ENCODE data around the gene TTLL8. TPM values are rescaled to one million over a fixed set of nuclear protein-coding genes. Genes with fewer than 3 reads are reported as not detected.

TTLL8 gene
- total and polyA plus RNA-seq, 2 donors (not counting 3 experiments of a cell fraction or from before 2014, with no cell fraction given) = not detected

DNA sequence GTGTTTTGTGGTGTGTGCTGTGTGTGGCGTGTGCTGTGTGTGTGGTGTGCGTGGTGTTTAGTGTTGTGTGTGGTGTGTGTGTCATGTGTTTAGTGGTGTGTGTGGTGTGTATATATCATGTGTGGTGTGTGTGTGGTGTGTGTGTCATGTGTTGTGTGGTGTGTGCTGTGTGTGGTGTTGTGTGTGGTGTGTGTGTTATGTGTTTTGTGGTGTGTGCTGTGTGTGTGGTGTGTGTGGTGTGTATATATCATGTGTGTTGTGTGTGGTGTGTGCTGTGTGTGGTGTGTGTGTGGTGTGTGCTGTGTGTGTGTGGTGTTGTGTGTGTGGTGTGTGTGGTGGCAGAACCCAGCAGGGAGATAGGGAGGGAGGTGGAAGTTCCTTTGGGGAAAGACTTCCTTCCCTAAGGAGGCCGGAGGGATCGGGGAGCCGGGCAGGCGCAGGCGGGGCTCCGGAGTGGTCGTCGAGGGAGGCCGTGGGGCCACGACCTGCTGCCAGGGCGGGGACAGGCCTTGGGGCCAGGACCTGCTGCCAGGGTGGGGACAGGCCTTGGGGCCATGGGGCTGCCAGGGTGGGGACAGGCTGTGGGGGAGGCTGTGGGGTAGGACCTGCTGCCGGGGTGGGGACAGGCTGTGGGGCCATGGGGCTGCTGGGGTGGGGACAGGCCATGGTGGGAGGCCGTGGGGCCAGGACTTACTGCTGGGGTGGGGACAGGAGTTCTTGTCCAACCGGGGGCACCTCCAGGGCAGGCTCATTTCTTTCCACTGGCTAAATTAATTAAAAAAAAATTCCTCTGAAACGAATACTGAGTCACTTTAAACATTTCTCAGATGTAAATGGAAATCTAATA lies 82.3 kb downstream of the TTLL8 start:
- POLR2A ChIA-PET = no interaction called here
- BruUV-seq (replicated peaks) = no TSS peak
- Histone ChIP-seq H3K9me3 (replicated peaks; ENCODE audit: control insufficient read depth, insufficient read depth, low read length) (no peaks in the 10 kb centered on the region), H3K9me1 (replicated peaks; ENCODE audit: control insufficient read depth, extremely low read depth, insufficient read depth, low read length) (no peaks in the 10 kb centered on the region), H3K27ac (ENCODE audit: insufficient read depth, low read depth, low read length) (no peak overlapping the region), H2AFZ (ENCODE audit: low read depth, low read length) (peak overlapping the region; percentile 4), H3K9ac (replicated peaks; ENCODE audit: extremely low read depth, insufficient read depth, low read length) (no peak overlapping the region), H4K20me1 (replicated peaks; ENCODE audit: control insufficient read depth, extremely low read depth, insufficient read depth, low read length) (no peaks in the 10 kb centered on the region), H3K4me3 (replicated peaks in 1 of 3; ENCODE audit: insufficient read depth in 1 of 3, low read depth in 1 of 3, low read length in 3 of 3) (no peak overlapping the region), H3K27me3 (ENCODE audit: control insufficient read depth in 2 of 2, insufficient read depth in 2 of 2, low read length in 2 of 2) (no peaks in the 10 kb centered on the region), H3K4me1 (ENCODE audit: control insufficient read depth, extremely low read depth, insufficient read depth, low read length) (peaks cover 5% of the 10 kb centered on the region), H3K79me2 (ENCODE audit: control insufficient read depth, insufficient read depth, low read length) (no peaks in the 10 kb centered on the region), H3K4me2 (ENCODE audit: insufficient read depth, low read length) (no peak overlapping the region), H3K36me3 (ENCODE audit: control insufficient read depth in 2 of 2, extremely low read depth in 1 of 2, insufficient read depth in 2 of 2, low read length in 2 of 2) (no peaks in the 10 kb centered on the region)
- CTCF ChIA-PET = interaction anchor here (1.0 to 1.6 kb wide), 3 partner anchors 14 to 55 kb away, joined by 3 to 8 read pairs (median 3); no protein-coding TSS in a partner anchor
- intact Hi-C loops (cut with micrococcal nuclease) = loop anchor here (10.0 kb wide), 1 partner anchor 229 kb away; the partner anchor contains the start of gene SELENOO
- dilution Hi-C loops (cut with MboI; ENCODE audit: extremely low pct_ligation_motif_present, low sequenced_read_pairs) = no loop called here
- DNase-seq (ENCODE audit: low read depth, low spot score) (no peak), FAIRE-seq (no peak)
- TF ChIP-seq MAX (IDR thresholded peaks at IDR 0.05; ENCODE audit: insufficient read depth, insufficient read length) = no peak
- no peak for TF ChIP-seq JUN (IDR thresholded peaks at IDR 0.05; ENCODE audit: borderline replicate concordance, insufficient read depth, insufficient read length, low read depth)
- no peak for TF ChIP-seq GATA2 (IDR thresholded peaks at IDR 0.05; ENCODE audit: insufficient read depth, insufficient read length, low read depth, low read length)
- TF ChIP-seq EZH2 (IDR thresholded peaks at IDR 0.05; ENCODE audit: borderline replicate concordance, low read depth, low read length, severe bottlenecking) = no peak
- no peak for TF ChIP-seq MYC (IDR thresholded peaks at IDR 0.05; ENCODE audit: low read depth, low read length)
- no peak for TF ChIP-seq POLR2A (IDR thresholded peaks at IDR 0.05; ENCODE audit: low read depth, low read length)
- TF ChIP-seq FOS (IDR thresholded peaks at IDR 0.05; ENCODE audit: borderline replicate concordance, insufficient read depth, low read length) = no peak
- TF ChIP-seq POLR2AphosphoS5 (IDR thresholded peaks at IDR 0.05; ENCODE audit: insufficient read depth, low read depth, low read length) = no peak
- TF ChIP-seq CTCF (IDR thresholded peaks at IDR 0.05; ENCODE audit: extremely low read depth in 1 of 2, insufficient read depth in 1 of 2, low read depth in 1 of 2, low read length in 2 of 2) = no peak
